PC-9 (cell line): ENCODE results near the gene SCIN. TPM values are rescaled to one million over a fixed set of nuclear protein-coding genes. Genes with fewer than 3 reads are reported as not detected.
"Not testable (repeated sequence)": the region's sequence is repeated elsewhere in the genome, so short reads cannot be mapped to it uniquely, and the experiment has no call there.

Source experiments
- BruUV-seq: library from RNA; stranded (reverse); fragments of 400-500 nt; replicated peaks from 2 replicates; lab custom pipeline; 2021; lab: Mats Ljungman, UMichigan
- CTCF ChIA-PET: fragments of 300-600 bp; sonication (Branson Sonifier 250); formaldehyde crosslinking; loops from one replicate; lab custom pipeline; 2022; ENCODE audit warnings: antibody characterized with exemption; lab: Charles Lee
- POLR2A ChIA-PET: fragments of 300-600 bp; sonication (Branson Sonifier 250); formaldehyde crosslinking; loops from one replicate; lab custom pipeline; 2022; ENCODE audit warnings: antibody characterized with exemption; ENCODE audit not compliant: unreplicated experiment; lab: Charles Lee
- DNase-seq, 2 experiments: peaks; one replicate each; pipeline versions ENCODE4 v3.0.0 to v3.0.0-alpha.2; 2015 to 2022; ENCODE audit warnings: mixed read lengths in 1 of 2
- H2AFZ ChIP-seq: fragments of 200-600 bp; sonication (generic); 2 replicates; pipeline ENCODE4 v1.8.1; 2017; ENCODE audit warnings: antibody characterized with exemption
- H3F3A ChIP-seq: fragments of 200-600 bp; sonication (generic); 2 replicates; pipeline ENCODE4 v1.8.1; 2017; ENCODE audit warnings: antibody characterized with exemption, mild to moderate bottlenecking, low read depth; ENCODE audit not compliant: insufficient read depth
- H3K27ac ChIP-seq: fragments of 200-600 bp; sonication (generic); 2 replicates; pipeline ENCODE4 v1.6.1; 2016; ENCODE audit warnings: mixed run types
- H3K27me3 ChIP-seq: fragments of 200-600 bp; sonication (generic); 2 replicates; pipeline ENCODE4 v1.6.1; 2016; ENCODE audit warnings: low read depth, mixed run types; ENCODE audit not compliant: insufficient read depth
- H3K36me3 ChIP-seq: fragments of 200-600 bp; sonication (generic); 2 replicates; pipeline ENCODE4 v1.6.1; 2016; ENCODE audit warnings: low read depth, mixed run types
- H3K4me1 ChIP-seq: fragments of 200-600 bp; sonication (generic); replicated peaks from 2 replicates; pipeline ENCODE4 v1.6.1; 2016; ENCODE audit warnings: mixed run types; ENCODE audit not compliant: insufficient read depth
- H3K4me2 ChIP-seq: fragments of 200-600 bp; sonication (generic); 2 replicates; pipeline ENCODE4 v1.6.1; 2017; ENCODE audit warnings: mixed run types
- H3K4me3 ChIP-seq: fragments of 200-600 bp; sonication (generic); 2 replicates; pipeline ENCODE4 v1.6.1; 2016; ENCODE audit warnings: mixed run types
- H3K79me2 ChIP-seq: fragments of 200-600 bp; sonication (generic); 2 replicates; pipeline ENCODE4 v1.6.1; 2017; ENCODE audit warnings: low read depth, mixed run types
- H3K9me2 ChIP-seq: fragments of 200-600 bp; sonication (generic); 2 replicates; pipeline ENCODE4 v1.8.1; 2017; ENCODE audit warnings: mild to moderate bottlenecking; ENCODE audit not compliant: insufficient read depth
- H3K9me3 ChIP-seq: fragments of 200-600 bp; sonication (generic); 2 replicates; pipeline ENCODE4 v1.8.1; 2016; ENCODE audit warnings: low read depth; ENCODE audit not compliant: insufficient read depth
- H4K20me1 ChIP-seq: fragments of 200-600 bp; sonication (generic); 2 replicates; pipeline ENCODE4 v1.8.1; 2017; ENCODE audit not compliant: insufficient read depth
- EZH2 ChIP-seq: fragments of 200-600 bp; sonication (generic); IDR thresholded peaks from 2 replicates; pipeline ENCODE4 v1.8.0; 2017; ENCODE audit warnings: antibody characterized with exemption, low read depth
- intact Hi-C: fragments of 100-400 bp; cut with micrococcal nuclease; formaldehyde crosslinking; loops from one replicate; pipeline ENCODE4 v1.10.0; 2022; ENCODE audit not compliant: unreplicated experiment
- total RNA-seq: library from RNA; stranded (reverse); gene quantifications from 2 replicates; pipeline ENCODE4 v1.2.3, GENCODE V29; 2021
- TF ChIP-seq, protein P1 (sequence below): fragments of 200-600 bp; sonication (generic); conservative IDR thresholded peaks from 2 replicates; pipeline ENCODE4 v1.6.1; 2017; ENCODE audit warnings: mixed run types, antibody characterized with exemption, mild to moderate bottlenecking, moderate library complexity

SCIN gene
- total RNA-seq, 1 experiment from 2014 or later = 0.92 TPM

GRCh38 chr7:12689451-12689850 lies 118.9 kb downstream of the SCIN start:
- POLR2A ChIA-PET = no interaction called here
- no peak overlapping the region for H3K4me3 ChIP-seq
- H3K27ac ChIP-seq = no peak overlapping the region

DNA sequence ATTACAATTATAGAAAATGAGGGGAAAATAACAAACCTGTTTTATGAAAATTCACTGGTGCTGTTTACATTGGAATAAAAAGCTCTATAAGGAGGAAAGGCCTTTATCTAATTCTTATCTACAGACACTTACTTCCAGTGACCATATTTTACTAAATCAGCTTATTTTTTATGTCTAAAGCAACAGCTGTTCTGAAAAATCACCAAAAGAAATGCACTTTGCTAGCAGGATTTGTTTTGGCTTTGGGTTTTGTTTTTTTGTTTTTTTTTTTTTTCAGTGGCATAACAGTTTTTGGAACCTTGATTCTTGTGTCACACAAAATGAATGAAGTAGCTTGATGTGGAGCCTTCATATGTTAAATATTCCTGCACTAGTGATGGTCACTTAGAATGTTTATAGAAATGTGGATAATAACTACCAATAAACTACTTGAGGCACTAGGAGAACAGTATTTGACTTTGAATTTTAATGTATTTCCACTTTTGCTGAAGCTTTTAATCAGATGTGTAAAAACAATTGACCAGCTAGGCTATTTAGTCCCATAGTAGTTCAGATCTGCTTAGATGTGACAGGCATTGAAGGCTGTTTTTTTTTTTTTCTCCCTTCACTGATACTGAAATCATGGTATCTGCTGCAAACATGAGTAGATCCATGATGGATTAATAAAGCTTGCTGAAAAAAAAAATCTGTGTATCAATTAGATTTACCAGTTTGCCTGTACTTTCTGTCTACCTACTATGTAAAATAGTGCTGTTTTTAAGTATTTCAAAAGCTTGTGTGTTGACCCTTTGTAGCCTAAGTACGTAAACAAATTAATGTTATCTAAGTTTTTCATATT lies 119.7 kb downstream of the SCIN start:
- Histone ChIP-seq H3K4me1 (peaks cover 21% of the 10 kb centered on the region), H3K4me2 (no peak overlapping the region), H3F3A (peaks cover 14% of the 10 kb centered on the region), H4K20me1 (no peaks in the 10 kb centered on the region; the same call in 1 of the 2 replicates), H3K27ac (no peak overlapping the region), H3K4me3 (no peak overlapping the region), H3K9me2 (no peaks in the 10 kb centered on the region), H3K36me3 (no peaks in the 10 kb centered on the region), H2AFZ (no peak overlapping the region), H3K27me3 (no peaks in the 10 kb centered on the region), H3K79me2 (peaks cover 17% of the 10 kb centered on the region), H3K9me3 (no peaks in the 10 kb centered on the region)
- CTCF ChIA-PET = interaction anchor here (0.6 to 0.7 kb wide), 4 partner anchors 26 to 672 kb away, joined by 3 to 6 read pairs (median 5); no protein-coding TSS in a partner anchor
- POLR2A ChIA-PET = no interaction called here
- no TSS peak for BruUV-seq
- intact Hi-C loops = loop anchor here (5.0 kb wide), 1 partner anchor 47 kb away; no protein-coding TSS in a partner anchor
- DNase-seq = no peak
- TF ChIP-seq, protein P1, sequence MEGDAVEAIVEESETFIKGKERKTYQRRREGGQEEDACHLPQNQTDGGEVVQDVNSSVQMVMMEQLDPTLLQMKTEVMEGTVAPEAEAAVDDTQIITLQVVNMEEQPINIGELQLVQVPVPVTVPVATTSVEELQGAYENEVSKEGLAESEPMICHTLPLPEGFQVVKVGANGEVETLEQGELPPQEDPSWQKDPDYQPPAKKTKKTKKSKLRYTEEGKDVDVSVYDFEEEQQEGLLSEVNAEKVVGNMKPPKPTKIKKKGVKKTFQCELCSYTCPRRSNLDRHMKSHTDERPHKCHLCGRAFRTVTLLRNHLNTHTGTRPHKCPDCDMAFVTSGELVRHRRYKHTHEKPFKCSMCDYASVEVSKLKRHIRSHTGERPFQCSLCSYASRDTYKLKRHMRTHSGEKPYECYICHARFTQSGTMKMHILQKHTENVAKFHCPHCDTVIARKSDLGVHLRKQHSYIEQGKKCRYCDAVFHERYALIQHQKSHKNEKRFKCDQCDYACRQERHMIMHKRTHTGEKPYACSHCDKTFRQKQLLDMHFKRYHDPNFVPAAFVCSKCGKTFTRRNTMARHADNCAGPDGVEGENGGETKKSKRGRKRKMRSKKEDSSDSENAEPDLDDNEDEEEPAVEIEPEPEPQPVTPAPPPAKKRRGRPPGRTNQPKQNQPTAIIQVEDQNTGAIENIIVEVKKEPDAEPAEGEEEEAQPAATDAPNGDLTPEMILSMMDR = no peak
- no peak for TF ChIP-seq EZH2

More at GRCh38 chr7:12689451-12689850, 118.9 kb downstream of the SCIN start:
- Histone ChIP-seq H4K20me1 (no peaks in the 10 kb centered on the region; the same call in 1 of the 2 replicates), H3K27me3 (no peaks in the 10 kb centered on the region), H3K9me3 (no peaks in the 10 kb centered on the region), H3K9me2 (no peaks in the 10 kb centered on the region), H3F3A (peaks cover 17% of the 10 kb centered on the region), H3K4me1 (peaks cover 21% of the 10 kb centered on the region), H3K79me2 (peaks cover 17% of the 10 kb centered on the region), H3K36me3 (no peaks in the 10 kb centered on the region), H2AFZ (no peak overlapping the region), H3K4me2 (no peak overlapping the region)
- no peak for DNase-seq
- intact Hi-C loops = loop anchor here (5.0 kb wide), 2 partner anchors 208 to 488 kb away; no protein-coding TSS in a partner anchor
- TF ChIP-seq EZH2 = no peak
- TF ChIP-seq, protein P1 = no peak
- CTCF ChIA-PET = interaction anchor here (0.6 kb wide), 3 partner anchors 17 to 570 kb away, joined by 3 to 4 read pairs (median 3); no protein-coding TSS in a partner anchor
- no TSS peak for BruUV-seq

GRCh38 chr7:12691388-12691787 lies 120.9 kb downstream of the SCIN start:
- H3K4me1 ChIP-seq = peaks cover 19% of the 10 kb centered on the region
- CTCF ChIA-PET = not testable (repeated sequence)

More at GRCh38 chr7:12691388-12691787, 120.9 kb downstream of the SCIN start:
- H3K36me3 ChIP-seq, H4K20me1 ChIP-seq, H3K4me2 ChIP-seq, DNase-seq, H2AFZ ChIP-seq, H3K27ac ChIP-seq, H3K27me3 ChIP-seq, H3K9me3 ChIP-seq, H3F3A ChIP-seq, BruUV-seq, H3K9me2 ChIP-seq, POLR2A ChIA-PET, H3K4me3 ChIP-seq: not testable (repeated sequence)
- peaks cover 17% of the 10 kb centered on the region for H3K79me2 ChIP-seq
- intact Hi-C loops = loop anchor here (5.0 kb wide), 1 partner anchor 46 kb away; no protein-coding TSS in a partner anchor
